GM18907 (cell line): ENCODE data around the gene PPDPF.
"Not testable (repeated sequence)": the region's sequence is repeated elsewhere in the genome, so short reads cannot be mapped to it uniquely, and the experiment has no call there.

ENCODE experiments used
- ATAC-seq: cut with Tn5 transposase; IDR thresholded peaks from one replicate; pipeline ENCODE4 v1.9.1; 2021; ENCODE audit warnings: mild to moderate bottlenecking, moderate library complexity; ENCODE audit not compliant: unreplicated experiment

The PPDPF gene

DNA sequence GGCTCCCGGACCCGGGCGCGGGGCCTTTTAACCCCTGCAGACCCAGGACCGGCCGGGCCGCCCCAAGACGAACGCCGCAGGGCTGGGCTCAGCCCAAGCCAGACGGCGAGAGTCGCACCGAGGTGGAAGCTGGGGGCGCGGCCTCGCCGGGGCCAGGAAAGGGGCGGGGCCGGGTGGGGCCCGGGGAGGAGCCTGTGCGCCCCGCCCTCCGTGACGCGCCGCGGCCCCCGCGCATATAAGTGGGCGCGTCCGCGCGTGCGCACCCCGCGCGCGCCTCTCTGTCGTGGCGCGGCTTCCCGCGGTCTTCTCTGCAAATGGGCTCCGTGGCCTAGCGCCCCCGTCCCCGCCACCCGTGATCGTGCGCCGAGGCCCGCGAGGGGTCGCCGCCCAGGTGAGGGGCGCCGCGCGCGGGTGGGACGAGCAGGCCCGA, at the start of gene PPDPF:
Gene PPDPF, plus strand, starts transcription at position 262 of the 430 bp plus-strand sequence. CDS start 544 bp downstream, outside the sequence.
- ATAC-seq = peak; percentile 60

GRCh38 chr20:63471002-63471716, 49.4 kb upstream of the PPDPF start:
- no peak for ATAC-seq

GRCh38 chr20:63471717-63471980, 48.9 kb upstream of the PPDPF start:
- ATAC-seq = no peak

GRCh38 chr20:63471981-63472831, 48.4 kb upstream of the PPDPF start, which contains the start of gene KCNQ2:
TSS of gene KCNQ2 (minus strand) at chr20:63472655. CDS start at chr20:63472463, 192 bp downstream.
- no peak for ATAC-seq

- no peak for ATAC-seq
These were observed 47.6 kb upstream of the PPDPF start for GRCh38 chr20:63472862-63473390.

GRCh38 chr20:63473555-63474449, 46.8 kb upstream of the PPDPF start:
- no peak for ATAC-seq

GRCh38 chr20:63475209-63475608, 45.4 kb upstream of the PPDPF start:
- no peak for ATAC-seq

DNA sequence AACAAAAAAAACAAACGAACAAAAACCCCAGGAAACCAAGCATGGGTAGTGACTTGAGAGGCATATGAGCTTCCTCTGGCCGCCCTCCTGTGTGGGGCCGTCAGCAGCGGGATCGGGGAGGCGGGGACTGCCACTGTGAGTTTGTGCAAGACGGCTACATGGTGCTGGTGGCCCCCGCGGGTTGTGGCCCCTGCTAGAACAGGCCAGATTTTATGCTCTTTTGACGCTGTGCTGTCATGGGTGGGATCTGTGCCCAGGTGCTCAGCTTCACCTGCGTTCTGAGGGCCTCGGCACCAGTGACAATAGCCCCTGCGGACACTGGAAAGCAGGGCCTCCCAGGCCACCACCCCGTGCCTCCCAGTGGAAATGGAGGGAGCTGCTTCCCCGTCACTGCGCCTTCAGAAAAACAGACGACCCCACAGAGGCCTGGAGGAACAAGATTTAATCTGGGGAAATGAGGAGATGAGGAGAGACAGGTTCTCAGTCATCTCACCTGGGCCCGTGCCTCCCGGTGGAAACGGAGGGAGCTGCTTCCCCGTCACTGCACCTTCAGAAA, 43.4 kb upstream of the PPDPF start:
- ATAC-seq = no peak

DNA sequence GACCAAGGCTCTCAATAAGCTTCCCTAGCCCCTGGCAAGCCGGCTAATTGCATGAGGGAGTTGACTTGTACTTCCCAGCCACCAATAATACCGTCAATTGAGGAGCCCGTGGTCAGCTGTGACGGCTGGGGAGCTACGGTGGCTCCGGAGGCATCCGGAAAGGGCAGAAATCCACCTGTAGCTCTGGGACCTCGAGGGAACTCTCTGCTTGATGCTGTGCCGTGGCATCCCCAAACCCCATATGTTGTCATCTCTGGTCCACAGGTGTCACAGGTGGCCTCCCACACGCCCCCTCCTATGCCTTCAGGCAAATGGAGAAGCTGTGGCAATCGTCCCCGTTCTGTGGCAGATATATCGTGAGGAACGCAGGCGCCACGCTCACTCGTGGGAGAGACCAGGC, 42.6 kb upstream of the PPDPF start:
- ATAC-seq = no peak

GRCh38 chr20:63478346-63479302, 41.9 kb upstream of the PPDPF start:
- ATAC-seq = no peak

DNA sequence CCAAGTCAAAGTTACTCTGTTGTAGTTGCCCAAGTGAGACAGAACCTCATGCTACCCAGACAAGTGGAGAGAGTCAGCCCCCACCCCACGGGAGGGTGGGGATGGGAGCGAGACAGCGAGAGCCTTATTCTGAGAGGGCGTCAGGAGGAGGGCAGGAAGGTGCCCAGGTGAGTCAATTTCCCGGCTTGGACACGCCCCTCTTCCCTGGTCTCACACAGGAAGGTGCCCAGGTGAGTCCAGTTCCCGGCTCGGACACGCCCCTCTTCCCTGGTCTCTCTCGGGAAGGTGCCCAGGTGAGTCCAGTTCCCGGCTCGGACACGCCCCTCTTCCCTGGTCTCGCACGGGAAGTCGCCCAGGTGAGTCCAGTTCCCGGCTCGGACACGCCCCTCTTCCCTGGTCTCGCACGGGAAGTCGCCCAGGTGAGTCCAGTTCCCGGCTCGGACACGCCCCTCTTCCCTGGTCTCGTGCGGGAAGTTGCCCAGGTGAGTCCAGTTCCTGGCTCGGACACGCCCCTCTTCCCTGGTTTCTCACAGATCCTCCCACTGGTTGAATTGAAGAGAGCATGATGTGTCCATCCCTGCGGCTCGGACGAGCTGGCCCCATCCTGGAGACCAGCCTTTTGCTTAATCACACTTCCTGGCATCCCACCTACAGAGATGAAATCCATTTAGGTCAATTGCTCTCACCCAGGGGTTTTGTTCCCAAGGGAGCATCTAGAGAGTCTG, 40.7 kb upstream of the PPDPF start:
- ATAC-seq = not testable (repeated sequence)

GRCh38 chr20:63481503-63481902, 39.1 kb upstream of the PPDPF start:
- no peak for ATAC-seq

- no peak for ATAC-seq
These were observed 38.5 kb upstream of the PPDPF start for GRCh38 chr20:63482021-63482587.

DNA sequence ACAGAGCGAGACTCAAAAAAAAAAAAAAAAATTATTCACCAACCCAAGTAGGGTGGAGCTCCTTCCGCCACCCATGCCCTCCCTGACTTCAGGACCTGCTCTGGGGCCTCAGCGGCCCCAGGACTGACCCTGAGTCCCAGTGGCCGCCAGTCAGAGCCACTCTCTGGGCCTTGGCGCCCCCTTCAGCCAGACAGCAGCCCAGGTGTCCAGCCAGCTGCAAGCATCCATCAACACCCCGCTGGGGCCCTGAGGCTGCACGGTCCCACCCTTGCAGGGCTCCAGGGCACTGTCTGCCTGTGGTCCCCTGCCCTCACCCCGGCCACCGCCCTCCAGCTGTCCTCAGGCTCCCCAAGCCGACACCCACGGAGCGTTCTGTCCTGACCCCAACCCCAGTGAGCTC, 36.7 kb upstream of the PPDPF start:
- no peak for ATAC-seq

GRCh38 chr20:63484236-63484635, 36.3 kb upstream of the PPDPF start:
- no peak for ATAC-seq

DNA sequence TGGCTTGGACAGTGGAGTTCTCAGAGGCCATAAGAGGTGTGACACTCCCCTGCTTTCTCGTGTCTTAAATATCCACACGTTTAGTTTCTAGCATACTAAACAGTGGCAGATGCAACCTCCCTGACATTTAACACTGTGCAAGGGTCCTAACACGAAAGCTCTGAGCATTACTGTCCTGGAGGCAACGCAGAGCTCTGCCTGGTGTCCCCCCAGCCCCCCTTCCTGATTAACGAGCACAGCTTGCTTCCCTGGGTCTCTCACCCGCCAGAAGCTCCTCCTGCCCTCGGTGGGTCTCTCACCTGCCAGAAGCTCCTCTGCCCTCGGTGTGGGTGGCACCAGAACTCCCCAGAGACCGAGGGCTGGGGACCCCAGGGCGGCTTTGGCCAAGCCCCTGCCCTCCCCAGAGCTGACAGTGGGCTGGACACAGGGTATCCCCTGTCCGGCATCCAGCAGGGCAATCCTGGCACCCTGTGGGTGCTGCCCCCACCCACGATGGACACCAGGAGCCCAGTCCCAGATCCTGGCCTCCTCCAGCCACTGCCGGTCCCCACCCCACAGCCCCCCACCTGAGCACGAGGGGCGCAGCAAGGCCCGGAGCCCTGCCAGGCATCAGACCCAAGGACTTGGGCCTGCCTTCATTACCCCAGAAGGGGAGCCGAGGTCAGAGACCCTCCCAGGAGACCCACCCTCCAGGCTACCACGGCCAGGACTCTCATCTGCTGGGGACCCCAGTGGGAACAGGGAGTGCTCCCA, 35.7 kb upstream of the PPDPF start:
- no peak for ATAC-seq

DNA sequence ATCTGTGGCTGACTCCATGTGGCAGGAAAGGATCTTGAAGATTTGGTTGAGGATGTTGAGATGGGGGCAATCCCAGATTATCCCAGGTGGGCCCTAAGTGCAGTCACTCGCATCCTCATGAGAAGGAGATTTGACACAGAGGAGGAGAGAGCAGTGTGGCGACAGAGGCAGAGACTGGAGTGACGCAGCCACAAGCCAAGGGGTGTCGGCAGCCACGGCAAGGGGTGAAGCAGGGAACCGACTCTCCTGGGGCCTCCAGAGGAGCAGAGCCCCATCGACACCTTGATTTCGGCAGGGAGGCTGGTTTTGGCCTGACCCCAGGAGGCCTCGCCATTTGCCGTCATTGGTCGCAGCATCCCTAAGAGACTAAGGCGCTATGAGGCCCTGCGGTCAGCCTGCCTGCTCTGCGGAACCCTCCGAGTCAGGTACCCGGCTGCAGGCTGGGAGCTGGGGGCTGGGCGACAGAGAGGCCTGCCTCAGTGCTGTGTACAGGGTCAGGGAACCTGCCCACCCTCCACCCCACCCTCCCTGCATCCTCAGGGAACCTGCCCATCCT, 34.2 kb upstream of the PPDPF start:
- no peak for ATAC-seq
